Dendritic cell treated with granulocyte-macrophage colony-stimulating factor and Interleukin-4, amounts not matched to agents 40 ng/mL and 50 ng/mL, for 4 days (primary cell): ENCODE measurements around the gene CCDC61.

Experiments used
- H3K27ac Mint-ChIP-seq: one replicate; pipeline ENCODE4 v1.8.0; 2022; ENCODE audit warnings: mild to moderate bottlenecking, mixed read lengths
- H3K27me3 Mint-ChIP-seq: one replicate; pipeline ENCODE4 v1.8.0; 2022; ENCODE audit warnings: mild to moderate bottlenecking, mixed read lengths
- H3K36me3 Mint-ChIP-seq: one replicate; pipeline ENCODE4 v1.8.0; 2022; ENCODE audit warnings: low read depth, mixed read lengths
- H3K4me1 Mint-ChIP-seq: one replicate; pipeline ENCODE4 v1.8.0; 2022; ENCODE audit warnings: low read depth, mixed read lengths
- H3K4me3 Mint-ChIP-seq: one replicate; pipeline ENCODE4 v1.8.0; 2022; ENCODE audit warnings: mild to moderate bottlenecking, moderate library complexity, mixed read lengths
- H3K9me3 Mint-ChIP-seq: one replicate; pipeline ENCODE4 v1.8.0; 2022; ENCODE audit warnings: mixed read lengths
- intact Hi-C: fragments of 100-400 bp; cut with micrococcal nuclease; formaldehyde crosslinking; loops from one replicate; pipeline ENCODE4 v1.15.0; 2022

Gene CCDC61

GRCh38 chr19:45968626-45969025, 26.6 kb upstream of the CCDC61 start:
- Mint-ChIP-seq H3K27ac (no peak overlapping the region), H3K27me3 (peaks cover 62% of the 10 kb centered on the region)

DNA sequence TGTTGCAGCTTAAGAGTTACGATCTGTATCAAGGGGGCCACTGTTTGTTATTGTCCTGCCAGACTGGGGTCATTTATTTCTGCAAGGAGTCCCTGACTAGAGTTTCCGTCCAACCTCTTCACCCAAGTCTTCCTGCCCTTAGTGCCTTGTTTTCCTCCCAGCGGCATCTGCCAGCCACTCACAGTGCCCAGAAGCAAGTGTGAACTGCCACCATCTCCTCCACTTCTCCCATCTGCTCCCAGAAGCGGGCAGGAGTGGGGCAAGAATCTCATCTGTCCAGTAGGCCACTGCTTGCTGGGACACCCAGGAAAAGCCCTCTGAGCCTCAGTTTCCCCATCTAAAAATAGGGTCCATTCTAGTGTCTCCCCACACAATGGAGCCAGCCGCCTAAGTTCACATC, 25.6 kb upstream of the CCDC61 start:
- Mint-ChIP-seq H3K27me3 (peaks cover 70% of the 10 kb centered on the region), H3K4me3 (no peak overlapping the region), H3K36me3 (no peaks in the 10 kb centered on the region), H3K9me3 (peaks cover 6% of the 10 kb centered on the region), H3K27ac (no peak overlapping the region), H3K4me1 (peaks cover 20% of the 10 kb centered on the region)
- intact Hi-C loops, result no loop called here

More at GRCh38 chr19:45968626-45969025, 26.6 kb upstream of the CCDC61 start:
- peaks cover 6% of the 10 kb centered on the region for H3K9me3 Mint-ChIP-seq
- H3K36me3 Mint-ChIP-seq, result no peaks in the 10 kb centered on the region
- H3K4me1 Mint-ChIP-seq, result peaks cover 20% of the 10 kb centered on the region
- intact Hi-C loops, result no loop called here
- no peak overlapping the region for H3K4me3 Mint-ChIP-seq

- H3K27ac Mint-ChIP-seq, result no peak overlapping the region
- peaks cover 80% of the 10 kb centered on the region for H3K27me3 Mint-ChIP-seq
- peaks cover 6% of the 10 kb centered on the region for H3K9me3 Mint-ChIP-seq
- intact Hi-C loops, result no loop called here
- H3K4me1 Mint-ChIP-seq, result peaks cover 20% of the 10 kb centered on the region
- H3K36me3 Mint-ChIP-seq, result no peaks in the 10 kb centered on the region
- no peak overlapping the region for H3K4me3 Mint-ChIP-seq
These were observed 23.9 kb upstream of the CCDC61 start for GRCh38 chr19:45971260-45971902.

- H3K4me1 Mint-ChIP-seq, result peaks cover 20% of the 10 kb centered on the region
- intact Hi-C loops, result no loop called here
- no peak overlapping the region for H3K27ac Mint-ChIP-seq
- H3K36me3 Mint-ChIP-seq, result no peaks in the 10 kb centered on the region
- peaks cover 6% of the 10 kb centered on the region for H3K9me3 Mint-ChIP-seq
- no peak overlapping the region for H3K4me3 Mint-ChIP-seq
- H3K27me3 Mint-ChIP-seq, result peaks cover 82% of the 10 kb centered on the region
These were observed 23.0 kb upstream of the CCDC61 start for GRCh38 chr19:45972081-45972946.

GRCh38 chr19:45972947-45973540, 22.2 kb upstream of the CCDC61 start:
- intact Hi-C loops, result no loop called here
- Mint-ChIP-seq H3K9me3 (peaks cover 6% of the 10 kb centered on the region), H3K4me3 (no peak overlapping the region), H3K36me3 (no peaks in the 10 kb centered on the region), H3K4me1 (peaks cover 20% of the 10 kb centered on the region), H3K27me3 (peaks cover 85% of the 10 kb centered on the region), H3K27ac (no peak overlapping the region)

DNA sequence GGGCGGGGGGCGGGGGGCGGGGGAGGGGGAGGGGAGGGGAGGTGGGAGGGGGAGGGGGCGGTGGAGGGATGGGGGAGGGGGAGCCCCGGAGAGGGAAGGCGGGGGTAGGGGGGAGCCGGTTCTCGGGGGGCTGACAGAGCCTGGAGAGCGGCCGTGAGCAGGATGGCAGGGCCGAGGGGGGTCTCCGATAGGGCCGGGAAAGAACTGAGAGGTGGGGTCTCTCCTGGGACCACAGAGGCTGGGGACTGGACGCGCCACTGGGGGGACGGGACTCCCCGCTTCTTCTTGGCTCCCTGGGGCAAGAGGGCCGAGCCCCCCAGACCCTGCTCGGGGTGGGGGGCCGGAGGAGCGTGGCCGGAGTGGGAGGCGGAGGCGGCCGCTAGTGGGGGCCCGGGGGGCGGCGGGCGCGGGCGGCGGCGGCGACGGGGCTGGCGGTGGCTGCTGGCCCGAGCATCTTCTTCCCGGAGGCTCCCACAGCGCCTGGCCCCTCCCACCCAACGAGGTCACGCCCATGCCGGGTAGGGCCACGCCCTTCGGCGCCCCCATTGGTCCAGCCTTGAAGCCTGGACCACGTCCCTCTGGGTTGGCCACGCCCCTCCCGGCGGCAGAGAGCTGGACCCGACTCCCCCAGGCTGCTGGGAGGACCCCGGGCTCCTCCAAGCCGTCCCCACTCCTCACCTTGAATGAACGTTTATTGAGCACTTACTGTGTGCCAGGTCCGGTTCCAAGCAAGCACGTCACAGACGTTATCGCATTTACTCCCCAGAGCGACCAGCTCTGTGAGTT, 21.5 kb upstream of the CCDC61 start, which contains the start of gene NOVA2:
Gene NOVA2 (minus strand): TSS at position 313 of the 786 bp plus-strand sequence. CDS start 514 bp downstream, outside the sequence.
- Mint-ChIP-seq H3K4me1 (peaks cover 20% of the 10 kb centered on the region), H3K4me3 (no peak within 1 kb of the TSS), H3K27ac (no peak within 1 kb of the TSS), H3K36me3 (no peaks in the 10 kb centered on the region), H3K9me3 (peaks cover 6% of the 10 kb centered on the region), H3K27me3 (peaks cover 85% of the 10 kb centered on the region)
- intact Hi-C loops, result no loop called here

- Mint-ChIP-seq H3K36me3 (no peaks in the 10 kb centered on the region), H3K9me3 (peaks cover 6% of the 10 kb centered on the region), H3K27ac (no peak overlapping the region), H3K27me3 (peaks cover 78% of the 10 kb centered on the region), H3K4me3 (no peak overlapping the region), H3K4me1 (peaks cover 20% of the 10 kb centered on the region)
- intact Hi-C loops, result no loop called here
These were observed 19.8 kb upstream of the CCDC61 start for GRCh38 chr19:45975306-45976070.

GRCh38 chr19:45976178-45976577, 19.1 kb upstream of the CCDC61 start:
- Mint-ChIP-seq H3K36me3 (no peaks in the 10 kb centered on the region), H3K4me1 (peaks cover 17% of the 10 kb centered on the region), H3K27me3 (peaks cover 75% of the 10 kb centered on the region), H3K27ac (no peak overlapping the region), H3K9me3 (peaks cover 6% of the 10 kb centered on the region), H3K4me3 (no peak overlapping the region)
- intact Hi-C loops, result no loop called here

DNA sequence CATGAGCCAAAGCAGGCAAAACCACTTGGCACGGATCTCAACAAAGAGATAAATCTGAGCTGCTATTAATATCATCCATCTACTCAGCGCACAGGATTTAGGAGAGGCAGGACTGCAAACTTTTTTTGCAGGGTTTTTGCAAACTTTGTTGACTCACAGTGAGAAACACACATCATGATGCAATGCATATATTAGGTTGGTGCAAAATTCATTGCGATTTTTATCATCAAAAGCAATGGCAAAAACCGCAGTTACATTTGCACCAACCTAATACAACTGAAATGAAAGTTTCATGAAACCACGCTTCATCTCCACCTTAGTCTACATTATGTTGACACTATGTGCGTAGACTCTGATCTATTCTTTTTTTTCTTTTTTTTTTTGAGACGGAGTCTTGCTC, 17.1 kb upstream of the CCDC61 start:
- Mint-ChIP-seq H3K27ac (no peak overlapping the region), H3K4me3 (no peak overlapping the region), H3K36me3 (no peaks in the 10 kb centered on the region), H3K27me3 (peaks cover 68% of the 10 kb centered on the region), H3K9me3 (no peaks in the 10 kb centered on the region), H3K4me1 (no peaks in the 10 kb centered on the region)
- intact Hi-C loops, result no loop called here

- no peaks in the 10 kb centered on the region for H3K9me3 Mint-ChIP-seq
- H3K4me1 Mint-ChIP-seq, result no peaks in the 10 kb centered on the region
- no peak overlapping the region for H3K4me3 Mint-ChIP-seq
- H3K27ac Mint-ChIP-seq, result no peak overlapping the region
- intact Hi-C loops, result no loop called here
- H3K36me3 Mint-ChIP-seq, result no peaks in the 10 kb centered on the region
- H3K27me3 Mint-ChIP-seq, result peaks cover 47% of the 10 kb centered on the region
These were observed 13.9 kb upstream of the CCDC61 start for GRCh38 chr19:45981350-45981749.

- no peak overlapping the region for H3K27ac Mint-ChIP-seq
- no peaks in the 10 kb centered on the region for H3K36me3 Mint-ChIP-seq
- no peak overlapping the region for H3K4me3 Mint-ChIP-seq
- no peaks in the 10 kb centered on the region for H3K9me3 Mint-ChIP-seq
- H3K27me3 Mint-ChIP-seq, result peaks cover 48% of the 10 kb centered on the region
- intact Hi-C loops, result no loop called here
- no peaks in the 10 kb centered on the region for H3K4me1 Mint-ChIP-seq
These were observed 9.9 kb upstream of the CCDC61 start for GRCh38 chr19:45985321-45985720.

- H3K27me3 Mint-ChIP-seq, result peaks cover 29% of the 10 kb centered on the region
- H3K9me3 Mint-ChIP-seq, result no peaks in the 10 kb centered on the region
- H3K27ac Mint-ChIP-seq, result no peak overlapping the region
- no peak overlapping the region for H3K4me3 Mint-ChIP-seq
- intact Hi-C loops, result loop anchor here (10.0 kb wide), 1 partner anchor 85 kb away; the partner anchor contains the start of gene MYPOP
- no peaks in the 10 kb centered on the region for H3K4me1 Mint-ChIP-seq
- no peaks in the 10 kb centered on the region for H3K36me3 Mint-ChIP-seq
These were observed 5.0 kb upstream of the CCDC61 start for GRCh38 chr19:45990113-45990728.
